NCI-H446 treated with DMSO at 0.1 percent for 48 hours (cell line): ENCODE results near the gene COQ5.
"Not testable (repeated sequence)": the region's sequence is repeated elsewhere in the genome, so short reads cannot be mapped to it uniquely, and the experiment has no call there.

Experiments used
- DNase-seq: peaks from one replicate; lab custom pipeline; 2025; lab: John Stamatoyannopoulos, UW

Gene COQ5

GRCh38 chr12:120529641-120530417, 871 bp upstream of the COQ5 start:
- no peak for DNase-seq

- DNase-seq: no peak
These were observed 6.4 kb downstream of the COQ5 start for GRCh38 chr12:120522568-120522967.

GRCh38 chr12:120519324-120519723, 9.6 kb downstream of the COQ5 start:
- DNase-seq: not testable (repeated sequence)

GRCh38 chr12:120515496-120515895, 13.5 kb downstream of the COQ5 start:
- no peak for DNase-seq

- DNase-seq: no peak
These were observed 15.0 kb downstream of the COQ5 start for GRCh38 chr12:120514002-120514401.

- no peak for DNase-seq
These were observed 20.4 kb downstream of the COQ5 start for GRCh38 chr12:120508537-120508936.

- no peak for DNase-seq
These were observed 24.4 kb downstream of the COQ5 start for GRCh38 chr12:120504587-120504986.

GRCh38 chr12:120500581-120500980, 28.4 kb downstream of the COQ5 start:
- no peak for DNase-seq

GRCh38 chr12:120498870-120499515, 30.0 kb downstream of the COQ5 start:
- no peak for DNase-seq

GRCh38 chr12:120497524-120498150, 31.3 kb downstream of the COQ5 start:
- DNase-seq: no peak

GRCh38 chr12:120496413-120497340, 32.3 kb downstream of the COQ5 start:
- DNase-seq: no peak

- DNase-seq: peak; percentile 89
These were observed 33.1 kb downstream of the COQ5 start, which contains the start of gene DYNLL1 for GRCh38 chr12:120495731-120496412. TSS of gene DYNLL1 (plus strand) at chr12:120496113. CDS start at chr12:120496422, 309 bp downstream.

- DNase-seq: no peak
These were observed 33.7 kb downstream of the COQ5 start for GRCh38 chr12:120495186-120495730.

GRCh38 chr12:120490833-120491512, 38.0 kb downstream of the COQ5 start:
- no peak for DNase-seq

GRCh38 chr12:120490325-120490724, 38.6 kb downstream of the COQ5 start:
- DNase-seq: no peak

GRCh38 chr12:120489018-120489417, 39.9 kb downstream of the COQ5 start:
- peak; percentile 36 for DNase-seq

- DNase-seq: no peak
These were observed 40.8 kb downstream of the COQ5 start for GRCh38 chr12:120488057-120488640.

- not testable (repeated sequence) for DNase-seq
These were observed 41.4 kb downstream of the COQ5 start for GRCh38 chr12:120487552-120487951.

GRCh38 chr12:120485961-120486881, 42.7 kb downstream of the COQ5 start:
- no peak for DNase-seq
